EL (cell line): Measurements from ENCODE around the gene KBTBD12.
"Not testable (repeated sequence)": the region's sequence is repeated elsewhere in the genome, so short reads cannot be mapped to it uniquely, and the experiment has no call there.

Experiments
- DNase-seq: peaks from one replicate; pipeline ENCODE4 v3.0.0-alpha.2; 2016

The KBTBD12 gene

DNA sequence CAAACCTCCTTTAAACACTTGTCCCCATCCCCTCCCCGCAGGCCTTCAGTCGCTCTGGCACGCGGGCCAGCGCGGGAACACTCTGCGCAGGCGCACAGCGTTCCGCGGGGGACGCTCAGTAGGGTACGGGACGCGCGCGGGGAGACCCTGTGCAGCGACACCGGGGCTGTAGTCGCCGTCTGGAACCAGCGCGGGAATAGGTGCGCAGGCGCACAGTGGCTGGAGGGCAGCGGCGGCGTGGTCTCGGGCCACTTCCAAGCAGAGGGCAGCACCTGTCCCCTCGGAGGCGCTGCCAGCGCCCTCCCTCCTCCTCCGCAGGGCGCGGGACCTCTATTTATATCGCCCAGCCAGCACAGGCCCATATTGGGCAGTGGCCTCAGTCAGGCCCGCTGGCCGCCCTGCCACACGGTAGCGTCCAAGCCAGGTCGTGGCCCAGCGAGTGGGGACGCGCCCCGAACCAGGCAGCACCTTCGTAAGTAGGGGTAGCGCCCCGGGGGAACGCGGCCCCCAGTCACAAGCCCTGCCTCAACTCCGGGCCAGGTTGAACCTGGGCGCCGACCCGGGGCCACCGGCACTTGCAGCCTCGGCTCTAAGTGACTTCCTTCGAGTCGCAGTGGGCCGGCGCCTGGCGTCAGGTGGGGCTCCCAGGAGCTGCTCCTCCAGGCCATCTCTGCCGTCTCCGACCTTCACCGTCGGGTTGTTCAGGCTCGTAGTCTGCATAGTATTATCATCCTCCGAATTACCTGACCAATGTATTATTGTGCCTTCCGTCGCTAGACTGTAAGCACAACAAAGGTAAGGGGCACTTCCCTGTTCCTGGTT is at the start of gene KBTBD12:
KBTBD12 (plus strand) TSS at position 118 of the 822 bp plus-strand sequence. CDS start 7,830 bp downstream, outside the sequence.
- DNase-seq, result no peak

DNA sequence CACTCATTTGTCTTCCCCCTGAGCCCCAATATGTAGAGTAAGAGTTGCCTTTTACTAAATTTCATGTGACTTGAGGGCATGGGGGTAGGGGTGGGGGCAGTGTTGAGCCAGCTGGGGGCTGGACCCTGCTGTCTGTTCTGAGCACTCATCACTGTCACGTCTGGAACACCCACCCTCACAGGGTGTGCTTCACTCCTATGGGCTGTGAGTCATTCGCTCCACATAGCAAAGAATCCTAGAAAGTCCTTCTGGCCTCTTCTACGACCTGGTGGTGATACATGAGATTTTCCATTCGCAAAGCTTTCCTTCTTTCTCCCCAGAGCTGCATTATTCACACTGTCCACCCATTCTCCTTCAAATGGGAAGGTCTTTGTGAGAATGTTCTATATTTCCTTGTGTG is 49.1 kb upstream of the KBTBD12 start:
- DNase-seq, result peak; percentile 51

DNA sequence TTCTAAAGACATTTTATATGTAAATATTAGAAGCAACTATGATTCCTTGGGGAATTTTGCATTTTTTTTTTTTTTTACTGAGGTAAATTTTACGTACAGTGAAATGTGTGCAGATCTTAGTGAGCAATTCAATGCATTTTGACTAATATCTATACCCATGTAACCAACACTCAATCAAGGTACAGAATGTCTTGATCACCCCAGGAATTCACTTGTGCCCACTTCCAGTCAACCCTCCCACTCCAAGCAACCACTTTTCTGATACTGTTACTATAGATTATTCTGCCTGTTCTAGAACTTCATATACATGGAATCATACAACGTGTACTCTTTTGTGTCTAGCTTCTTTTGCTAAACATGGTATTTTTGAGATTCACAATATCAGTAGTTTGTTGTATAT is 47.6 kb upstream of the KBTBD12 start:
- DNase-seq, result no peak

DNA sequence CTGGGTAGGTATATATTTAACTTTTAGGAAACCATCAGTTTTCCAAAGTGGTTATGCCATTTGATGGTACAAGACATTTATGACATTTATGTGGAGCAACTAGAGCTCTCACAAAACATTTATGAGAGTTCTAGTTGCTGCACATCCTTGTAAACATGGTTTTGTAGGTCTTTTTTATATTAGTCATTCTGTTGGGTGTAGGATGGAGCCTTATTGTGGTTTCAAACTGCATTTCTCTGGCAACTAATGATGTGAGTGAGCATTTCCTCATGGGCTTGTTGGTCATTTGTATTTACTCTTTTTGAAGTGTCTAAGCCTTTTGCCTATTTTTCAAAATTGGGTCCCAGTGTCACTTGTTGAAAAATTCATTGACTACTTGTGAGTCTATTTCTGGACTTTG is 47.0 kb upstream of the KBTBD12 start:
- peak; percentile 21 for DNase-seq

- DNase-seq, result no peak
These were observed 44.9 kb upstream of the KBTBD12 start for GRCh38 chr3:127870156-127870555.

DNA sequence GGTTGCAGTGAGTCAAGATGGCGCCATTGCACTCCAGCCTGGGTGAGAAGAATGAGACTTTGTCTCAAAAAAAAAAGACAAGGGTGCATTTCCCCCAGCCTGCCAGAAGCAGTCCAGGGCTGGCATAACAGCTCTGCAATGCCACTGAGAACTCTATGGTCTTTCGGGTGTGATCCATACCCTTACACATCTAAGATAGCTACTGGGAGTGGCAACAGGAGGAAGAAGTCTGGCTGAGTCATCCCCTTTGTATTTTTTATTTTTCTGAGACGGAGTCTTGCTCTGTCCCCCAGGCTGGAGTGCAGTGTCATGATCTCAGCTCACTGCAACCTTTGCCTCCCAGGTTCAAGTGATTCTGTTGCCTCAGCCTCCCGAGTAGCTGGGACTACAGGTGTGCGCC is 40.9 kb upstream of the KBTBD12 start:
- DNase-seq, result not testable (repeated sequence)

GRCh38 chr3:127881586-127881985 is 33.4 kb upstream of the KBTBD12 start:
- DNase-seq, result no peak

- no peak for DNase-seq
These were observed 31.0 kb upstream of the KBTBD12 start for GRCh38 chr3:127884041-127884440.

- DNase-seq, result no peak
These were observed 28.6 kb upstream of the KBTBD12 start for GRCh38 chr3:127886231-127886955.

GRCh38 chr3:127886956-127887231 is 28.1 kb upstream of the KBTBD12 start:
- DNase-seq, result no peak

DNA sequence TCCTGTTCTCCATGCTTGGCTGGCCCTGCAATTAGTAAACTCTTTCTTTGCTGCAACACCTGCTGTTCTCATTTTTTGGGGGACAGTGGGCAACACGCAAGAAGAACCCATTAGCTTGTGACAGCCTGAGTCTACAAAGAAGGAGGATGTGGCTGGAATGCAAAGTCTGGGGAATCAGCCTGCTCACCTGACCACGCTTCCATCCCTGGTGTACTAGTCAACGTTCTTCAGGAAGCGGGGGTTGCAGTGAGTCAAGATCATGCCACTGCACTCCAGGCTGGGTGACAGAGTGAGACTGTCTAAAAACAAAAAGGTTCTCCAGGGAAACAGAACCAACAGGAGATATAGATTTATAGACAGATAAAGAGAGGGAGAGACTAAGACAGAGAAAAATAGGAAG is 27.7 kb upstream of the KBTBD12 start:
- no peak for DNase-seq

- no peak for DNase-seq
These were observed 26.9 kb upstream of the KBTBD12 start for GRCh38 chr3:127888156-127888555.

DNA sequence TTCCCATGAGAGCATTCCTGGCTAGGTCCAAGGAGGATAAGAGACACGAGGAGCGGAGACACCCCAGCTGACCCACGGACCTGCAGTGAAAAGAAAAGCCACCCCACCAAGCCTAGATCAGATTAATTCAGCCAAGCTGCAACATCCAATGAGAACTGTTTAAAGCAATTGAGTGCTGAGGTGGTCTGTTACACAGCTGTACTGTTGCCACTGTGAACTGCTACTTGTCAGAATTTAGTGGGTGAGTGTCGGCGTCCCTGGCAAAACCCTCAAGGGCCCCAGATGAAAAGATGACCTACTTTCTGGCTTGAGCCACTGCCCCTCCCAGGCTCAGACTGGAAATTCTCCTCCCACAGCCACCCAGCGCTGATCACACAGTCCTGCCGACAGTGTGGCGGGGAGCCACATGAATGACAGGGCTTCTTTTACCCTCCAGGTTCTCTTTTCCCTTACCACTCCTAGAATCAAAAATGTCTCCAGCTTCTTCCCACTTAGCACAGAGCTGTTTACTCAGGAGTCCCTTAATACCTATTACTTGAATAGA is 26.4 kb upstream of the KBTBD12 start:
- DNase-seq, result no peak

GRCh38 chr3:127889461-127889863 is 25.6 kb upstream of the KBTBD12 start:
- DNase-seq, result peak; percentile 43

DNA sequence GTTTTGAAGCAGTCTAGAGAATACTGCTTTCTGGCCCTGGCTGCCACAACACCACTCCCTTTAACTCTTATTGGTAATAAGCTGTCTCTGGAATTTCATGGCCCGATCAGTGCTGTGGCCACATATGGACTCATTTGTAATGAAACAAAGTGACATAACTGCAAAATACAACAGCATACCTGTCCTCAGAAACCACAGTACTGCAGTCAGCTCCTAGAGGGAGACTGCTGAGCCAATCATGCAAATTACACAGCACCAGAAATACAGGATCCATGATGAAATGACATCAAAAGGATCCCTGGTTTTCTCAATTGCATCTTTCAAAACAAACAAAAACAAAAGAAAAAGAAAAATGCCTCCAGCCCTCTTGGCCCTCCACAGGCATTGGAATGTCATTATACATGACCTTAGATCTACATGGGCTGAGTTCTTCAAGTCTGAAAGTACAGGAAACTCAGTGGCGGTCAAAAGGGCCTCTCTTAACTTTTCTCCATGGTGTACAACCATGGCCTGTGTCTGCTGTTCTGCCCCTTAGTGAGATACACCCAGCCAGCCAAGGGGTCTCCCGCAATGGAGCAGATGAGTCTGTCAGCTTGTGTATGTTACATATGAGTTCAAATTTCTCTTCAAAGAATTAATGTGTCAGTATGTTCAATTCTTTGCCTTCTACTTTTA is 24.9 kb upstream of the KBTBD12 start:
- no peak for DNase-seq

DNA sequence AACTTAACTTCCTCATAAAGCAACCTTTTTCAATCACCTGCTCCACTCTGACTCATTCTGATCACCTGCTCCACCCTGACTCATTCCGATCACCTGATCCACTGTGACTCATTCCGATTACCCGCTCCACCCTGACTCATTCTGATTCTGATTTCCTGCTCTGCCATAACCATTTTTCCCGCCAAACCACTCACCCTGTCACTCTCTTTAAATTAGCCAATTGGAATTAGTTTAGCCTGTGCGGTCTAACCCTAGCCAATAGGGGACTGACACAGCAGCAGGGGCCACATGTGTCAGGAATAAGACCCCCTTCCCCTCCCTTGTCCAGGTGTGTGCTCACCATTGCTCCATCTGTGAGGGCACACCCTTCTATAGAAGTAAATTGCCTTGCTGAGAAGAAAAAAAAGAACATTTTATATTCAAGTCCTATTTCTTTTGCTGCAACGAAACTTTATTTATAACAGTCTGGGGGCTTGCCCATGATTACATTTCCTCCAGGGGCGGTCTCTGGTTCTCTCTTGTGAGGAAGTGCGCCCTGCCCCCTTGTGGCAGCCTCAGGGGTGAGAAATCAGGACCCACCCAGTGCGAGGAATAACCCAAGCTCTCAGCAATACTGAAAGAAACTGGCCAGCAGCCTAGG is 24.3 kb upstream of the KBTBD12 start:
- peak; percentile 20 for DNase-seq

DNA sequence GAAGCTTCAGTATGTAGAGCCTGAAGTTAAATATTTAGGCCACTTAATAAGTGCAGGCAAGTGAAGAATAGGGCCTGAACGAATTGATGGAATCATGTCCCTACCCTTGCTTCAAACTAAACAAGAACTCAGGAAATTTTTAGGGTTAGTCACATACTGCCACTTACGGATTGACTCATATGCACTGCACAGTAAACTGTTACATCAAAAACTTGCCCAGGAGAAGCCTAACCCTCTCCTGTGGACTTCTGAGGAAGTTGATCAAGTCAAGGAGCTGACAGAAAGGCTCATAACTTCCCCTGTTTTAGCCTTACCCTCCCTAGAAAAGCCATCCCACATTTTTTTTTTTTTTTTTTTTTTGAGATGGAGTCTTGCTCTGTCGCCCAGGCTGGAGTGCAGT is 20.6 kb upstream of the KBTBD12 start:
- DNase-seq, result peak; percentile 19

GRCh38 chr3:127899200-127899599 is 15.8 kb upstream of the KBTBD12 start:
- DNase-seq, result no peak

DNA sequence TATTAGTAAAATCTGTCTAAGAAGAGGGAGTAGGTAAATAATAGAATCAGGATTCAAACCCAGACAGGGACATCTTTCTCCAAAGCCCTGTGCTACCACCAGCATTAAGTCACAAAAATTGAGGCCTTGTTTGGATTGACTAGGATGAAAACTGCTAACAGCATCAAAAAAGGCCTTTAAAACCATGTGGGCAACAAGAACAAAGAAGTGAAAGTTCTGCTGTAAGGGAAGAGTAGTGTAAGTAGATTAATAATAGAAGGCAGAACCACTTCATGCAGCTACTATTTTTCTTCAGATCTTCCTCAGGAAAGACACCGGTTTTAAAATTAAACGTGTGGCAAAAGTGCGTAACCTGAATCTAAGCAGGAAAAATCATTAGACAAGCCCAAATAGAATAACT is 15.3 kb upstream of the KBTBD12 start:
- DNase-seq, result no peak

- no peak for DNase-seq
These were observed 14.5 kb upstream of the KBTBD12 start for GRCh38 chr3:127900536-127900935.

DNA sequence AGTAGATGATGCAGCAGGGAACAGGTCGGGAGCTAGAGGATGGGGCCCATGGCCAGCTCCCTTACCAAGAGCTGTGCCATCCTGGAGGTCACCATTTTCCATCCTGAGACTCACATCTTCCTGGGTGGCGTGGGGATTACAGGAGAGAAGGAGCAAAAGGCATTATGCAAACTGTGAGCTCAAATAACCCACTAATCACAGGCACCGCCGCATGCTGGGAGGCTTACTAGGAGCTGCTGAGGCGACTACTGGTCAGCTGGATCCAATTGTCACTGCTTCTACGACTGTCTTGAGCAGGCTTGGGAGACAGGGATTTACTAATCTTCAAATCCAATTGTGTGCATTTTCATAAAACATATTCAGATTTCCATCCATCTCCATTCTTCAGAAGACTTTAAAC is 12.5 kb upstream of the KBTBD12 start:
- DNase-seq, result no peak

GRCh38 chr3:127903611-127904375 is 11.2 kb upstream of the KBTBD12 start:
- DNase-seq, result no peak
